CD4-positive, alpha-beta T cell (primary cell): Measurements from ENCODE around the gene ATP6V1D. TPM values are rescaled to one million over a fixed set of nuclear protein-coding genes. Genes with fewer than 3 reads are reported as not detected.
A peak's percentile ranks its signal among the peaks of the same experiment; 100 is the strongest.

Experiments used
- ATAC-seq: fragments of 200-7000 bp; cut with Tn5 transposase; one replicate; pipeline ENCODE4 v1.10.0; 2022; ENCODE audit warnings: mild to moderate bottlenecking; ENCODE audit not compliant: poor library complexity
- CTCF ChIA-PET: fragments of 350-600 bp; sonication (Branson Sonifier 250); formaldehyde crosslinking; loops from one replicate; lab custom pipeline; 2021; ENCODE audit warnings: antibody characterized with exemption, inconsistent platforms; lab: Charles Lee
- POLR2A ChIA-PET: fragments of 350-600 bp; sonication (Branson Sonifier 250); formaldehyde crosslinking; loops from one replicate; lab custom pipeline; 2021; ENCODE audit warnings: antibody characterized with exemption, inconsistent platforms; lab: Charles Lee
- DNase-seq, 14 experiments: peaks; one replicate each; pipeline ENCODE4 v3.0.0-alpha.2; 2013 to 2020; ENCODE audit warnings: mixed read lengths in 2 of 14
- H3K27ac ChIP-seq, 2 donors: one replicate each; pipeline versions ENCODE4 v1.5.1 to v1.7.0; 2013; ENCODE audit warnings: low read length in 2 of 2, low read depth in 1 of 2, mild to moderate bottlenecking in 1 of 2
- H3K27me3 ChIP-seq, 2 experiments: 1 replicate in 1 of 2; 2 replicates in 1 of 2; pipeline versions ENCODE4 v1.6.1 to v1.7.0; 2013; ENCODE audit warnings: low read length in 2 of 2, control low read depth in 1 of 2, mild to moderate bottlenecking in 1 of 2, moderate library complexity in 1 of 2; ENCODE audit not compliant: insufficient read depth in 2 of 2, control insufficient read depth in 1 of 2
- H3K36me3 ChIP-seq: one replicate; pipeline ENCODE4 v1.6.1; 2013; ENCODE audit warnings: low read length, control low read depth; ENCODE audit not compliant: insufficient read depth
- H3K4me1 ChIP-seq: one replicate; pipeline ENCODE4 v1.6.1; 2013; ENCODE audit warnings: low read length, control low read depth; ENCODE audit not compliant: insufficient read depth
- H3K4me3 ChIP-seq: one replicate; pipeline ENCODE4 v1.5.1; 2013; ENCODE audit warnings: mild to moderate bottlenecking, low read length, moderate library complexity
- H3K9me3 ChIP-seq, 2 experiments: 1 replicate in 1 of 2; 2 replicates in 1 of 2; pipeline versions ENCODE4 v1.6.1 to v1.7.0; 2013; ENCODE audit warnings: low read length in 2 of 2, mild to moderate bottlenecking in 2 of 2, control low read depth in 1 of 2, moderate library complexity in 1 of 2; ENCODE audit not compliant: control insufficient read depth in 1 of 2, insufficient read depth in 1 of 2
- H3K27ac Mint-ChIP-seq: one replicate; pipeline ENCODE4 v1.8.0; 2020; ENCODE audit warnings: mixed read lengths
- H3K27me3 Mint-ChIP-seq: one replicate; pipeline ENCODE4 v1.8.0; 2021; ENCODE audit warnings: mixed read lengths
- H3K36me3 Mint-ChIP-seq: one replicate; pipeline ENCODE4 v1.8.0; 2021; ENCODE audit warnings: low read depth, mixed read lengths
- H3K4me1 Mint-ChIP-seq: one replicate; pipeline ENCODE4 v1.8.0; 2021; ENCODE audit warnings: low read depth, mixed read lengths
- H3K4me3 Mint-ChIP-seq: one replicate; pipeline ENCODE4 v1.8.0; 2020; ENCODE audit warnings: mild to moderate bottlenecking, mixed read lengths
- H3K9me3 Mint-ChIP-seq: one replicate; pipeline ENCODE4 v1.8.0; 2020; ENCODE audit warnings: mixed read lengths
- CTCF ChIP-seq: fragments of 200-600 bp; IDR thresholded peaks from one replicate; pipeline ENCODE4 v1.8.0; 2022; ENCODE audit warnings: antibody characterized with exemption, mild to moderate bottlenecking
- intact Hi-C, 2 experiments: fragments of 100-400 bp; cut with DNase I in 1 of 2; cut with micrococcal nuclease in 1 of 2; formaldehyde crosslinking; loops; one replicate each; pipeline versions ENCODE4 v1.15.1 to v1.9.0; 2023 to 2025; cut with DNase I, micrococcal nuclease
- total RNA-seq, 174 experiments: library from RNA in 2 of 174; stranded (reverse) in 2 of 174; gene quantifications; one replicate each; pipeline ENCODE4 v1.2.3 and lab custom pipeline; 2021 to 2026

Gene ATP6V1D
- total RNA-seq, 2 experiments from 2014 or later: 25.2 to 36.2 TPM

- DNase-seq: peak in 3 of 14 experiments; percentile 2 to 16 (median 7)
- intact Hi-C loops: loop anchor here in 1 of 2 experiments (2.0 to 5.0 kb wide), 2 partner anchors 118 to 458 kb away; partner anchors contain the start of genes PALS1, RAD51B and ZFYVE26
- no peaks in the 10 kb centered on the region for H3K27me3 Mint-ChIP-seq
- POLR2A ChIA-PET: interaction anchor here (0.6 to 1.7 kb wide), 18 partner anchors 8 to 1792 kb away, joined by 3 to 15 read pairs (median 4); partner anchors contain the start of genes GPHN, PALS1, PIGH and PLEK2
- peak overlapping the region; percentile 95 for H3K4me3 Mint-ChIP-seq
- H3K27me3 ChIP-seq: no peaks in the 10 kb centered on the region
- H3K36me3 ChIP-seq: peaks cover 6% of the 10 kb centered on the region
- peaks cover 80% of the 10 kb centered on the region for H3K4me1 Mint-ChIP-seq
- TF ChIP-seq CTCF: no peak
- H3K9me3 ChIP-seq: no peaks in the 10 kb centered on the region
- H3K36me3 Mint-ChIP-seq: peaks cover 32% of the 10 kb centered on the region
- ATAC-seq: no peak
- no peaks in the 10 kb centered on the region for H3K9me3 Mint-ChIP-seq
- peak overlapping the region; percentile 88 for H3K4me3 ChIP-seq
- H3K27ac Mint-ChIP-seq: peak overlapping the region; percentile 93
- peaks cover 30% of the 10 kb centered on the region for H3K4me1 ChIP-seq
- CTCF ChIA-PET: interaction anchor here (0.8 to 1.5 kb wide), 12 partner anchors 7 to 1944 kb away, joined by 3 to 6 read pairs (median 3); partner anchors contain the start of genes PALS1 and PIGH
- H3K27ac ChIP-seq: peak overlapping the region; percentile 87 to 99
Observed at GRCh38 chr14:67358924-67359774, 455 bp downstream of the ATP6V1D start.

- ChIA-PET POLR2A (no interaction called here), CTCF (no interaction called here)
- H3K27me3 ChIP-seq: no peaks in the 10 kb centered on the region
- peaks cover 30% of the 10 kb centered on the region for H3K4me1 ChIP-seq
- no peaks in the 10 kb centered on the region for H3K9me3 ChIP-seq
- H3K4me3 Mint-ChIP-seq: peak overlapping the region; percentile 95
- intact Hi-C loops: loop anchor here in 1 of 2 experiments (2.0 to 5.0 kb wide), 2 partner anchors 117 to 459 kb away; partner anchors contain the start of genes PALS1, RAD51B and ZFYVE26
- H3K4me3 ChIP-seq: no peak overlapping the region
- H3K27ac ChIP-seq: no peak overlapping the region
- H3K27ac Mint-ChIP-seq: peak overlapping the region; percentile 93
- no peaks in the 10 kb centered on the region for H3K9me3 Mint-ChIP-seq
- peaks cover 74% of the 10 kb centered on the region for H3K4me1 Mint-ChIP-seq
- no peak for DNase-seq
- no peak for TF ChIP-seq CTCF
- no peaks in the 10 kb centered on the region for H3K27me3 Mint-ChIP-seq
- no peak for ATAC-seq
- peaks cover 3% of the 10 kb centered on the region for H3K36me3 ChIP-seq
- peaks cover 27% of the 10 kb centered on the region for H3K36me3 Mint-ChIP-seq
Observed at GRCh38 chr14:67357969-67358354, 1.6 kb downstream of the ATP6V1D start.

- no peak for TF ChIP-seq CTCF
- Mint-ChIP-seq H3K4me3 (peak overlapping the region; percentile 95), H3K4me1 (peaks cover 72% of the 10 kb centered on the region), H3K9me3 (no peaks in the 10 kb centered on the region), H3K36me3 (peaks cover 33% of the 10 kb centered on the region), H3K27me3 (no peaks in the 10 kb centered on the region), H3K27ac (peak overlapping the region; percentile 93)
- Histone ChIP-seq H3K4me3 (no peak overlapping the region), H3K27me3 (no peaks in the 10 kb centered on the region), H3K9me3 (no peaks in the 10 kb centered on the region), H3K27ac (no peak overlapping the region), H3K36me3 (peaks cover under 1% of the 10 kb centered on the region), H3K4me1 (peaks cover 30% of the 10 kb centered on the region)
- no peak for ATAC-seq
- ChIA-PET POLR2A (no interaction called here), CTCF (no interaction called here)
- intact Hi-C loops: loop anchor here in 1 of 2 experiments (5.0 kb wide), 1 partner anchor 460 kb away; the partner anchor contains the start of genes RAD51B and ZFYVE26
- DNase-seq: no peak
Observed at GRCh38 chr14:67357186-67357968, 2.2 kb downstream of the ATP6V1D start.
